Natural killer cell (primary cell): Measurements from ENCODE around the gene NFIA. TPM values are rescaled to one million over a fixed set of nuclear protein-coding genes. Genes with fewer than 3 reads are reported as not detected.
A peak's percentile ranks its signal among the peaks of the same experiment; 100 is the strongest.

ENCODE experiments used
- ATAC-seq, 3 donors: fragments of 150-1000 bp in 2 of 3; fragments of 200-7000 bp in 1 of 3; cut with Tn5 transposase; 1 replicate in 1 of 3; 2 replicates in 2 of 3; pipeline ENCODE4 v1.10.0; 2021; ENCODE audit warnings: mild to moderate bottlenecking in 2 of 3, moderate library complexity in 2 of 3
- DNase-seq, 2 donors: peaks; one replicate each; pipeline versions ENCODE4 v3.0.0 to v3.0.0-alpha.2; 2013 to 2021; ENCODE audit warnings: mixed read lengths in 1 of 2
- H3K27ac ChIP-seq: one replicate; pipeline ENCODE4 v1.5.1; 2013; ENCODE audit warnings: mild to moderate bottlenecking, low read length
- H3K27me3 ChIP-seq: one replicate; pipeline ENCODE4 v1.6.1; 2013; ENCODE audit warnings: low read length; ENCODE audit not compliant: control insufficient read depth, insufficient read depth
- H3K36me3 ChIP-seq: one replicate; pipeline ENCODE4 v1.6.1; 2013; ENCODE audit warnings: low read length; ENCODE audit not compliant: control insufficient read depth, insufficient read depth
- H3K4me1 ChIP-seq: one replicate; pipeline ENCODE4 v1.6.1; 2013; ENCODE audit warnings: low read length; ENCODE audit not compliant: control insufficient read depth, insufficient read depth
- H3K4me3 ChIP-seq: one replicate; pipeline ENCODE4 v1.5.1; 2013; ENCODE audit warnings: low read length
- H3K9me3 ChIP-seq: one replicate; pipeline ENCODE4 v1.6.1; 2013; ENCODE audit warnings: low read length; ENCODE audit not compliant: control insufficient read depth, insufficient read depth
- H3K27ac Mint-ChIP-seq, 2 donors: one replicate each; pipeline ENCODE4 v1.8.0; 2022; ENCODE audit warnings: mild to moderate bottlenecking in 2 of 2, mixed read lengths in 2 of 2, moderate library complexity in 1 of 2
- H3K27me3 Mint-ChIP-seq, 2 donors: one replicate each; pipeline ENCODE4 v1.8.0; 2022; ENCODE audit warnings: low read depth in 2 of 2, mixed read lengths in 2 of 2
- H3K36me3 Mint-ChIP-seq: one replicate; pipeline ENCODE4 v1.8.0; 2022; ENCODE audit warnings: mixed read lengths
- H3K4me1 Mint-ChIP-seq, 2 donors: one replicate each; pipeline ENCODE4 v1.8.0; 2022; ENCODE audit warnings: mixed read lengths in 2 of 2
- H3K4me3 Mint-ChIP-seq: one replicate; pipeline ENCODE4 v1.8.0; 2022; ENCODE audit warnings: mild to moderate bottlenecking, moderate library complexity, mixed read lengths
- H3K9me3 Mint-ChIP-seq, 2 donors: one replicate each; pipeline ENCODE4 v1.8.0; 2022; ENCODE audit warnings: mixed read lengths in 2 of 2
- CTCF ChIP-seq: fragments of 200-600 bp; IDR thresholded peaks from one replicate; pipeline ENCODE4 v1.8.0; 2022; ENCODE audit warnings: antibody characterized with exemption
- WGBS: methylation state at CpG from one replicate; pipeline ENCODE4 v1.1.7; 2013; ENCODE audit warnings: missing lambda C conversion rate; ENCODE audit not compliant: insufficient coverage; 5-methylcytosine and 5-hydroxymethylcytosine counted together
- intact Hi-C: fragments of 100-400 bp; cut with micrococcal nuclease; formaldehyde crosslinking; loops from one replicate; pipeline ENCODE4 v1.14.2; 2022
- total RNA-seq, 4 donors: library from RNA; stranded (reverse); fragments of 120-200 nt in 1 of 4; gene quantifications; one replicate each; pipeline versions ENCODE4 v1.2.3 to v1.2.4, GENCODE V29; 2013 to 2022

NFIA gene
- total RNA-seq, 3 donors from 2014 or later (not counting 1 experiment from before 2014, with no cell fraction given) = 3.5 to 6.5 (median 3.6) TPM

DNA sequence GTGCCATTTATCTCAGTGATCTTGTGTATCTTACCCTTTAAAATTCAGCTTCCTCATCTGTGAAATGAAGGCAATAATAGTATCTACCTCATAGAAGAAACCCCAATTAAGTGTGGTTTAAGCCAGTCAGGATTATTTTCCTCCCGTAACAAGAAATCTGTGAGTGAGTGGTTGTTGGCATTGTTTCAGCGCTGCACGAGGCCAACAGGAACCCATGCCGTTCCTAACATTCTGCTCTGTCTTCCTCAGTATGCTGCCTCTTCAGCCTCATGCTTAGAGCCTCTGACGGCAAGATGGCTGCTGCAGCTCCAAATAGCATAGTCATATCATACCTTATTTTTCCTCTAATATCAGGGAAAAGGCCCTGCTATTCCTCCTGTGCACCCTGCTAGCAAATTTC, 352.9 kb downstream of the NFIA start:
- H3K27ac Mint-ChIP-seq = no peak overlapping the region
- no peaks in the 10 kb centered on the region for H3K4me1 ChIP-seq
- no peaks in the 10 kb centered on the region for H3K9me3 ChIP-seq
- intact Hi-C loops = no loop called here
- no peak overlapping the region for H3K4me3 ChIP-seq
- no peaks in the 10 kb centered on the region for H3K9me3 Mint-ChIP-seq
- ATAC-seq (no peak), DNase-seq (no peak)
- no peak overlapping the region for H3K27ac ChIP-seq
- no peaks in the 10 kb centered on the region for H3K36me3 ChIP-seq
- TF ChIP-seq CTCF = no peak
- H3K36me3 Mint-ChIP-seq = no peaks in the 10 kb centered on the region
- H3K27me3 ChIP-seq = no peaks in the 10 kb centered on the region
- H3K27me3 Mint-ChIP-seq = peaks cover 5 to 6% of the 10 kb centered on the region in 2 donors
- 72% methylated on average over 5 of the region's 5 CpGs for WGBS
- H3K4me1 Mint-ChIP-seq = no peaks in the 10 kb centered on the region
- no peak overlapping the region for H3K4me3 Mint-ChIP-seq

GRCh38 chr1:61436016-61436415, 353.7 kb downstream of the NFIA start:
- no peaks in the 10 kb centered on the region for H3K36me3 ChIP-seq
- Mint-ChIP-seq H3K4me3 (no peak overlapping the region), H3K4me1 (no peaks in the 10 kb centered on the region), H3K27me3 (peaks cover 3 to 6% of the 10 kb centered on the region in 2 donors), H3K27ac (no peak overlapping the region), H3K9me3 (no peaks in the 10 kb centered on the region), H3K36me3 (no peaks in the 10 kb centered on the region)
- no peak for TF ChIP-seq CTCF
- intact Hi-C loops = no loop called here
- WGBS = 42% methylated on average over 3 of the region's 3 CpGs
- DNase-seq (peak in 1 of 2 donors; percentile 8), ATAC-seq (no peak)
- no peak overlapping the region for H3K4me3 ChIP-seq
- no peak overlapping the region for H3K27ac ChIP-seq
- H3K4me1 ChIP-seq = no peaks in the 10 kb centered on the region
- no peaks in the 10 kb centered on the region for H3K27me3 ChIP-seq
- H3K9me3 ChIP-seq = no peaks in the 10 kb centered on the region

- no peak for ATAC-seq
- intact Hi-C loops = no loop called here
- Mint-ChIP-seq H3K27me3 (peaks cover 3 to 6% of the 10 kb centered on the region in 2 donors), H3K27ac (no peak overlapping the region), H3K4me3 (no peak overlapping the region), H3K4me1 (no peaks in the 10 kb centered on the region), H3K9me3 (no peaks in the 10 kb centered on the region), H3K36me3 (no peaks in the 10 kb centered on the region)
- Histone ChIP-seq H3K9me3 (no peaks in the 10 kb centered on the region), H3K27ac (no peak overlapping the region), H3K4me1 (no peaks in the 10 kb centered on the region), H3K4me3 (no peak overlapping the region), H3K36me3 (no peaks in the 10 kb centered on the region), H3K27me3 (no peaks in the 10 kb centered on the region)
- 61% methylated on average over 5 of the region's 5 CpGs for WGBS
- DNase-seq = no peak
- TF ChIP-seq CTCF = no peak
Measured at GRCh38 chr1:61436491-61437120, 354.2 kb downstream of the NFIA start.

GRCh38 chr1:61439234-61439633, 356.9 kb downstream of the NFIA start:
- WGBS = 95% methylated on average over 7 of the region's 8 CpGs
- Mint-ChIP-seq H3K4me1 (no peaks in the 10 kb centered on the region), H3K27ac (no peak overlapping the region), H3K9me3 (no peaks in the 10 kb centered on the region), H3K36me3 (no peaks in the 10 kb centered on the region), H3K4me3 (no peak overlapping the region), H3K27me3 (peaks cover 0 to 3% of the 10 kb centered on the region in 2 donors)
- H3K36me3 ChIP-seq = no peaks in the 10 kb centered on the region
- no peaks in the 10 kb centered on the region for H3K4me1 ChIP-seq
- intact Hi-C loops = no loop called here
- H3K27ac ChIP-seq = no peak overlapping the region
- H3K9me3 ChIP-seq = no peaks in the 10 kb centered on the region
- TF ChIP-seq CTCF = no peak
- no peak for DNase-seq
- H3K4me3 ChIP-seq = no peak overlapping the region
- no peaks in the 10 kb centered on the region for H3K27me3 ChIP-seq
- no peak for ATAC-seq
